DMS153 treated with DMSO at 0.1 percent for 48 hours (cell line): ENCODE data around the gene NFATC4.
"Not testable (repeated sequence)": the region's sequence is repeated elsewhere in the genome, so short reads cannot be mapped to it uniquely, and the experiment has no call there.

ENCODE experiments used
- DNase-seq: peaks from one replicate; lab custom pipeline; 2025; ENCODE audit not compliant: unreplicated experiment; lab: John Stamatoyannopoulos, UW

The NFATC4 gene

GRCh38 chr14:24367514-24368211 is at the start of gene NFATC4:
Gene NFATC4, plus strand, starts transcription at chr14:24368184. Its CDS starts 157 bp downstream, at chr14:24368341.
- peak; percentile 83 for DNase-seq

- DNase-seq, result no peak
Measured at GRCh38 chr14:24321212-24321975, 46.6 kb upstream of the NFATC4 start.

GRCh38 chr14:24322672-24323071 is 45.3 kb upstream of the NFATC4 start:
- DNase-seq, result no peak

- no peak for DNase-seq
Measured at GRCh38 chr14:24323341-24323740, 44.6 kb upstream of the NFATC4 start.

GRCh38 chr14:24324024-24324423 is 44.0 kb upstream of the NFATC4 start:
- no peak for DNase-seq

- no peak for DNase-seq
Measured at GRCh38 chr14:24325041-24325530, 42.9 kb upstream of the NFATC4 start.

GRCh38 chr14:24325963-24326362 is 42.0 kb upstream of the NFATC4 start:
- DNase-seq, result no peak

GRCh38 chr14:24327303-24327702 is 40.7 kb upstream of the NFATC4 start:
- DNase-seq, result no peak

- DNase-seq, result not testable (repeated sequence)
Measured at GRCh38 chr14:24327914-24328313, 40.1 kb upstream of the NFATC4 start.

- DNase-seq, result no peak
Measured at GRCh38 chr14:24329073-24329663, 38.8 kb upstream of the NFATC4 start.

GRCh38 chr14:24329736-24330135 is 38.2 kb upstream of the NFATC4 start:
- no peak for DNase-seq

GRCh38 chr14:24330973-24331674 is 36.9 kb upstream of the NFATC4 start:
- no peak for DNase-seq

- DNase-seq, result peak; percentile 60
Measured at GRCh38 chr14:24331731-24332267, 36.2 kb upstream of the NFATC4 start.

GRCh38 chr14:24332268-24332993 is 35.6 kb upstream of the NFATC4 start:
- DNase-seq, result peak; percentile 61

- DNase-seq, result no peak
Measured at GRCh38 chr14:24334431-24335291, 33.3 kb upstream of the NFATC4 start, which contains the start of gene ADCY4. Gene ADCY4, minus strand, starts transcription at chr14:24335071. Its CDS starts 419 bp downstream, at chr14:24334652.

GRCh38 chr14:24335461-24336171 is 32.4 kb upstream of the NFATC4 start:
- no peak for DNase-seq

GRCh38 chr14:24337144-24337823 is 30.7 kb upstream of the NFATC4 start:
- DNase-seq, result no peak

GRCh38 chr14:24337824-24338175 is 30.2 kb upstream of the NFATC4 start:
- no peak for DNase-seq
